Mesothelial cell of epicardium (in vitro differentiated cells): ENCODE data around the gene MXD1. TPM values are rescaled to one million over a fixed set of nuclear protein-coding genes. Genes with fewer than 3 reads are reported as not detected.

Source experiments
- DNase-seq, 2 experiments: peaks; one replicate each; pipeline ENCODE4 v3.0.0; 2021; ENCODE audit warnings: low spot score in 2 of 2; ENCODE audit not compliant: unreplicated experiment in 2 of 2
- H3K27ac Mint-ChIP-seq: 2 replicates; pipeline ENCODE4 v1.8.0; 2021; ENCODE audit warnings: mixed read lengths
- H3K27me3 Mint-ChIP-seq: 2 replicates; pipeline ENCODE4 v1.8.0; 2021; ENCODE audit warnings: low read depth, mixed read lengths
- H3K36me3 Mint-ChIP-seq: 2 replicates; pipeline ENCODE4 v1.8.0; 2021; ENCODE audit warnings: mixed read lengths
- H3K4me1 Mint-ChIP-seq: 2 replicates; pipeline ENCODE4 v1.8.0; 2021; ENCODE audit warnings: mixed read lengths
- H3K4me3 Mint-ChIP-seq: 2 replicates; pipeline ENCODE4 v1.8.0; 2021; ENCODE audit warnings: mild to moderate bottlenecking, moderate library complexity, mixed read lengths
- H3K9me3 Mint-ChIP-seq: 2 replicates; pipeline ENCODE4 v1.8.0; 2021; ENCODE audit warnings: mixed read lengths
- CTCF ChIP-seq: fragments of 200-600 bp; sonication (generic); IDR thresholded peaks from one replicate; pipeline ENCODE4 v1.5.0; 2021; ENCODE audit warnings: antibody characterized with exemption; ENCODE audit not compliant: unreplicated experiment
- total RNA-seq: library from RNA; stranded (reverse); gene quantifications from 3 replicates; pipeline ENCODE4 v1.2.1, GENCODE V29; 2021

MXD1 gene
- total RNA-seq, 1 donor from 2014 or later, result 8.7 TPM

- H3K27me3 Mint-ChIP-seq, result no peaks in the 10 kb centered on the region
- no peak overlapping the region for H3K27ac Mint-ChIP-seq
- H3K9me3 Mint-ChIP-seq, result peaks cover 4% of the 10 kb centered on the region
- H3K4me3 Mint-ChIP-seq, result no peak overlapping the region
- no peaks in the 10 kb centered on the region for H3K4me1 Mint-ChIP-seq
- TF ChIP-seq CTCF, result no peak
- H3K36me3 Mint-ChIP-seq, result peaks cover 7% of the 10 kb centered on the region
- DNase-seq, result no peak
These were observed 70.8 kb downstream of the MXD1 start for GRCh38 chr2:69985688-69986087.

GRCh38 chr2:69986691-69987090 lies 71.8 kb downstream of the MXD1 start:
- Mint-ChIP-seq H3K4me1 (no peaks in the 10 kb centered on the region), H3K9me3 (peaks cover 4% of the 10 kb centered on the region), H3K27me3 (no peaks in the 10 kb centered on the region), H3K36me3 (peaks cover 13% of the 10 kb centered on the region), H3K4me3 (no peak overlapping the region), H3K27ac (no peak overlapping the region)
- TF ChIP-seq CTCF, result no peak
- DNase-seq, result no peak

GRCh38 chr2:69988086-69988635 lies 73.3 kb downstream of the MXD1 start:
- Mint-ChIP-seq H3K4me3 (no peak overlapping the region), H3K27me3 (no peaks in the 10 kb centered on the region), H3K4me1 (peaks cover 1% of the 10 kb centered on the region), H3K27ac (no peak overlapping the region), H3K9me3 (peaks cover 4% of the 10 kb centered on the region), H3K36me3 (peaks cover 15% of the 10 kb centered on the region)
- TF ChIP-seq CTCF, result no peak
- no peak for DNase-seq

- TF ChIP-seq CTCF, result no peak
- H3K4me3 Mint-ChIP-seq, result no peak overlapping the region
- no peaks in the 10 kb centered on the region for H3K27me3 Mint-ChIP-seq
- DNase-seq, result no peak
- H3K4me1 Mint-ChIP-seq, result peaks cover 2% of the 10 kb centered on the region
- H3K36me3 Mint-ChIP-seq, result peaks cover 19% of the 10 kb centered on the region
- H3K9me3 Mint-ChIP-seq, result peaks cover 4% of the 10 kb centered on the region
- no peak overlapping the region for H3K27ac Mint-ChIP-seq
These were observed 74.1 kb downstream of the MXD1 start for GRCh38 chr2:69989009-69989408.

- no peak overlapping the region for H3K27ac Mint-ChIP-seq
- no peak for DNase-seq
- H3K4me1 Mint-ChIP-seq, result peaks cover 2% of the 10 kb centered on the region
- H3K9me3 Mint-ChIP-seq, result peaks cover 4% of the 10 kb centered on the region
- no peaks in the 10 kb centered on the region for H3K27me3 Mint-ChIP-seq
- no peak overlapping the region for H3K4me3 Mint-ChIP-seq
- no peak for TF ChIP-seq CTCF
- H3K36me3 Mint-ChIP-seq, result peaks cover 23% of the 10 kb centered on the region
These were observed 74.7 kb downstream of the MXD1 start for GRCh38 chr2:69989441-69990105.

Other genes starting within 250 kb of the MXD1 start
- 41.4 to 45.1 TPM (median 42.2 TPM) in 3 replicates for gene ANXA4, start 173.0 kb upstream of the MXD1 start, total RNA-seq
- 14.1 to 18.6 TPM (median 16.3 TPM) in 3 replicates for gene GMCL1, start 85.4 kb upstream of the MXD1 start, total RNA-seq
- gene SNRNP27, start 21.2 kb upstream of the MXD1 start, total RNA-seq, result 44.4 to 48.7 TPM (median 45.6 TPM) in 3 replicates
- 2.6 to 3.6 TPM (median 3.5 TPM) in 3 replicates for gene ASPRV1, start 46.5 kb downstream of the MXD1 start, total RNA-seq
- 245 to 257 TPM (median 255 TPM) in 3 replicates for gene PCBP1, start 172.4 kb downstream of the MXD1 start, total RNA-seq